ENCODE measurements around the gene MAPRE2.

MAPRE2 gene

DNA sequence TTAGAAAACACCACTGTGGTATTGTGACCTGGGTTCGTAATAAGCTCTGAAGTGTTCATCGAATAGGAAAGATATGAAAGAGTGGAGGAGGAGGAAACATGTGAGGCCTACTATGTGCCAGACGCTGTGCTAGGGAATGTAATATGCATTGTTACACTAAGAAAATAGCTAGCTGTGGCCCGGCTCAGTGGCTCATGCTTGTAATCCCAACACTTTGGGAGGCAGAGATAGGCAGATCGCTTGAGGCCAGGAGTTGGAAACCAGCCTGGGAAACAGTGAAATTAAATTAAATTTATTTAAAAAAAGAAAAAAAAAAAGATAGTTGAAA is 150.4 kb downstream of the MAPRE2 start:
- Histone ChIP-seq H2AFZ (ENCODE audit: low read depth, low read length, severe bottlenecking) (no peak overlapping the region), H3K9me2 (replicated peaks; ENCODE audit: insufficient read depth, low read length) (no peaks in the 10 kb centered on the region), H4K20me1 (ENCODE audit: low read depth, low read length) (no peaks in the 10 kb centered on the region)

DNA sequence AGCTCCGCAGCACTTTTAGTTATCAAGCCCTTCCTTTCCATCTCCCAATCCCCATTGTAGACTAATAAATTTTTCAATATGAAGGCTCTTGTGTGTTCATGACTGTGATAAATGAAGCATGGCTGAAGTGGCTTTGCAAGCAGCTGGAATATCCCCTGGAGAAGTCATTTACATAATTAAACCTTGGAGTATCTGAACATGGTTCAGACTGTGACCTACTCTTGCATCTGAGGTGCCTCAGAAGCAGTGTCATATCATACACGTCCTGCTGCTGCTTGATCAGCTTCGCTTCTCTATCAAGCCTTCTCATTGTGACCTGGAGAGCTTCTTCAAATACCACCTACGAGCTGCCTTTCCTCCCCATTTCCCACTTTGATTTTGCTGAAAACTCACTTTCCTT is 151.2 kb downstream of the MAPRE2 start:
- H3K27me3 ChIP-seq (ENCODE audit: low read length) = no peaks in the 10 kb centered on the region
- no peak overlapping the region for H3K27ac ChIP-seq (ENCODE audit: low read depth, low read length)
- TF ChIP-seq EZH2phosphoT487 (conservative IDR thresholded peaks at IDR 0.05; ENCODE audit: low read length) = no peak
- TF ChIP-seq, protein P1, sequence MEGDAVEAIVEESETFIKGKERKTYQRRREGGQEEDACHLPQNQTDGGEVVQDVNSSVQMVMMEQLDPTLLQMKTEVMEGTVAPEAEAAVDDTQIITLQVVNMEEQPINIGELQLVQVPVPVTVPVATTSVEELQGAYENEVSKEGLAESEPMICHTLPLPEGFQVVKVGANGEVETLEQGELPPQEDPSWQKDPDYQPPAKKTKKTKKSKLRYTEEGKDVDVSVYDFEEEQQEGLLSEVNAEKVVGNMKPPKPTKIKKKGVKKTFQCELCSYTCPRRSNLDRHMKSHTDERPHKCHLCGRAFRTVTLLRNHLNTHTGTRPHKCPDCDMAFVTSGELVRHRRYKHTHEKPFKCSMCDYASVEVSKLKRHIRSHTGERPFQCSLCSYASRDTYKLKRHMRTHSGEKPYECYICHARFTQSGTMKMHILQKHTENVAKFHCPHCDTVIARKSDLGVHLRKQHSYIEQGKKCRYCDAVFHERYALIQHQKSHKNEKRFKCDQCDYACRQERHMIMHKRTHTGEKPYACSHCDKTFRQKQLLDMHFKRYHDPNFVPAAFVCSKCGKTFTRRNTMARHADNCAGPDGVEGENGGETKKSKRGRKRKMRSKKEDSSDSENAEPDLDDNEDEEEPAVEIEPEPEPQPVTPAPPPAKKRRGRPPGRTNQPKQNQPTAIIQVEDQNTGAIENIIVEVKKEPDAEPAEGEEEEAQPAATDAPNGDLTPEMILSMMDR (IDR thresholded peaks at IDR 0.05; ENCODE audit: insufficient read depth, low read length, poor library complexity, severe bottlenecking) = no peak
- H3K4me2 ChIP-seq (ENCODE audit: low read depth, low read length, poor library complexity, severe bottlenecking) = no peak overlapping the region
- no peaks in the 10 kb centered on the region for H3F3A ChIP-seq (ENCODE audit: insufficient read depth)
- no peak overlapping the region for H3K4me3 ChIP-seq (ENCODE audit: insufficient read depth, low read length, poor library complexity, severe bottlenecking)
- H3K9me2 ChIP-seq (replicated peaks; ENCODE audit: insufficient read depth, low read length) = no peaks in the 10 kb centered on the region
- H3K9ac ChIP-seq (ENCODE audit: low read length) = no peak overlapping the region
- no peaks in the 10 kb centered on the region for H4K20me1 ChIP-seq (ENCODE audit: low read depth, low read length)
- no peak overlapping the region for H2AFZ ChIP-seq (ENCODE audit: low read depth, low read length, severe bottlenecking)
- H3K79me2 ChIP-seq (ENCODE audit: insufficient read depth, low read length) = no peaks in the 10 kb centered on the region
- no peaks in the 10 kb centered on the region for H3K36me3 ChIP-seq (ENCODE audit: low read length)
- no peaks in the 10 kb centered on the region for H3K9me3 ChIP-seq (ENCODE audit: insufficient read depth, low read length)

More for the DNA sequence above, 150.4 kb downstream of the MAPRE2 start:
- Histone ChIP-seq H3K4me2 (ENCODE audit: low read depth, low read length, poor library complexity, severe bottlenecking) (no peak overlapping the region), H3K27me3 (ENCODE audit: low read length) (no peaks in the 10 kb centered on the region), H3K9me3 (ENCODE audit: insufficient read depth, low read length) (no peaks in the 10 kb centered on the region), H3K79me2 (ENCODE audit: insufficient read depth, low read length) (no peaks in the 10 kb centered on the region), H3F3A (ENCODE audit: insufficient read depth) (no peaks in the 10 kb centered on the region), H3K4me3 (ENCODE audit: insufficient read depth, low read length, poor library complexity, severe bottlenecking) (no peak overlapping the region), H3K36me3 (ENCODE audit: low read length) (no peaks in the 10 kb centered on the region), H3K27ac (ENCODE audit: low read depth, low read length) (no peak overlapping the region), H3K9ac (ENCODE audit: low read length) (no peak overlapping the region)
- TF ChIP-seq EZH2phosphoT487 (conservative IDR thresholded peaks at IDR 0.05; ENCODE audit: low read length) = no peak
- TF ChIP-seq, protein P1 (IDR thresholded peaks at IDR 0.05; ENCODE audit: insufficient read depth, low read length, poor library complexity, severe bottlenecking) = no peak

All from SU-DHL-6 (cell line).